ENCODE results near the gene URM1.

- TF ChIP-seq MAX (IDR thresholded peaks at IDR 0.05; ENCODE audit: low read depth, low read length) (no peak), CTCF (IDR thresholded peaks at IDR 0.05; ENCODE audit: low read depth, low read length) (no peak), POLR2A (IDR thresholded peaks at IDR 0.05; ENCODE audit: extremely low read depth, insufficient read length) (no peak)
These were observed 40.4 kb downstream of the URM1 start for GRCh38 chr9:128411364-128412119.
